ENCODE results near the gene ADAM22.

DNA sequence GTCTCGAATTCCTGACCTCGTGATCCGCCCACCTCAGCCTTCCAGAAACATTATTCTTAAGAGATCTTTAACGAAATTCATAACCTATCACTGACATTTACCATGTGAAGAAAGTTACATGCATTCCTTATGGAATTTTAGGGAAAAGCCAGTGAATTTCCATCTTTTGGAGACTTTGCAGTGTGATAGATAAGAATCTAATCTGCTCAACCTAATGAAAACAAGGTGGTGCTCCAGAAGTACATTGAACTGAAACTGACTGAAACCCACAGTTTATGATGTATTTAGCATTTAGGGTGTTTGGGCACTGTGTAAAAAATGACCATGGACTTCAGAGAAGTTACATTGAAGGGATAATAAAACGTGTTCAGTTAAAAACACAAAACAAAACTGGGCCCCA lies 242.1 kb downstream of the ADAM22 start:
- TF ChIP-seq, protein P1, sequence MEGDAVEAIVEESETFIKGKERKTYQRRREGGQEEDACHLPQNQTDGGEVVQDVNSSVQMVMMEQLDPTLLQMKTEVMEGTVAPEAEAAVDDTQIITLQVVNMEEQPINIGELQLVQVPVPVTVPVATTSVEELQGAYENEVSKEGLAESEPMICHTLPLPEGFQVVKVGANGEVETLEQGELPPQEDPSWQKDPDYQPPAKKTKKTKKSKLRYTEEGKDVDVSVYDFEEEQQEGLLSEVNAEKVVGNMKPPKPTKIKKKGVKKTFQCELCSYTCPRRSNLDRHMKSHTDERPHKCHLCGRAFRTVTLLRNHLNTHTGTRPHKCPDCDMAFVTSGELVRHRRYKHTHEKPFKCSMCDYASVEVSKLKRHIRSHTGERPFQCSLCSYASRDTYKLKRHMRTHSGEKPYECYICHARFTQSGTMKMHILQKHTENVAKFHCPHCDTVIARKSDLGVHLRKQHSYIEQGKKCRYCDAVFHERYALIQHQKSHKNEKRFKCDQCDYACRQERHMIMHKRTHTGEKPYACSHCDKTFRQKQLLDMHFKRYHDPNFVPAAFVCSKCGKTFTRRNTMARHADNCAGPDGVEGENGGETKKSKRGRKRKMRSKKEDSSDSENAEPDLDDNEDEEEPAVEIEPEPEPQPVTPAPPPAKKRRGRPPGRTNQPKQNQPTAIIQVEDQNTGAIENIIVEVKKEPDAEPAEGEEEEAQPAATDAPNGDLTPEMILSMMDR (IDR thresholded peaks at IDR 0.05) = no peak
- no peak for TF ChIP-seq EZH2 (IDR thresholded peaks at IDR 0.05; ENCODE audit: borderline replicate concordance, insufficient read depth, low read depth, low read length, poor library complexity, severe bottlenecking)
